NCI-H2029 (cell line): ENCODE results near the gene RAB11FIP5.
"Not testable (repeated sequence)": the region's sequence is repeated elsewhere in the genome, so short reads cannot be mapped to it uniquely, and the experiment has no call there.

Experiments
- DNase-seq: peaks from one replicate; lab custom pipeline; 2025; lab: John Stamatoyannopoulos, UW

RAB11FIP5 gene, protein sequence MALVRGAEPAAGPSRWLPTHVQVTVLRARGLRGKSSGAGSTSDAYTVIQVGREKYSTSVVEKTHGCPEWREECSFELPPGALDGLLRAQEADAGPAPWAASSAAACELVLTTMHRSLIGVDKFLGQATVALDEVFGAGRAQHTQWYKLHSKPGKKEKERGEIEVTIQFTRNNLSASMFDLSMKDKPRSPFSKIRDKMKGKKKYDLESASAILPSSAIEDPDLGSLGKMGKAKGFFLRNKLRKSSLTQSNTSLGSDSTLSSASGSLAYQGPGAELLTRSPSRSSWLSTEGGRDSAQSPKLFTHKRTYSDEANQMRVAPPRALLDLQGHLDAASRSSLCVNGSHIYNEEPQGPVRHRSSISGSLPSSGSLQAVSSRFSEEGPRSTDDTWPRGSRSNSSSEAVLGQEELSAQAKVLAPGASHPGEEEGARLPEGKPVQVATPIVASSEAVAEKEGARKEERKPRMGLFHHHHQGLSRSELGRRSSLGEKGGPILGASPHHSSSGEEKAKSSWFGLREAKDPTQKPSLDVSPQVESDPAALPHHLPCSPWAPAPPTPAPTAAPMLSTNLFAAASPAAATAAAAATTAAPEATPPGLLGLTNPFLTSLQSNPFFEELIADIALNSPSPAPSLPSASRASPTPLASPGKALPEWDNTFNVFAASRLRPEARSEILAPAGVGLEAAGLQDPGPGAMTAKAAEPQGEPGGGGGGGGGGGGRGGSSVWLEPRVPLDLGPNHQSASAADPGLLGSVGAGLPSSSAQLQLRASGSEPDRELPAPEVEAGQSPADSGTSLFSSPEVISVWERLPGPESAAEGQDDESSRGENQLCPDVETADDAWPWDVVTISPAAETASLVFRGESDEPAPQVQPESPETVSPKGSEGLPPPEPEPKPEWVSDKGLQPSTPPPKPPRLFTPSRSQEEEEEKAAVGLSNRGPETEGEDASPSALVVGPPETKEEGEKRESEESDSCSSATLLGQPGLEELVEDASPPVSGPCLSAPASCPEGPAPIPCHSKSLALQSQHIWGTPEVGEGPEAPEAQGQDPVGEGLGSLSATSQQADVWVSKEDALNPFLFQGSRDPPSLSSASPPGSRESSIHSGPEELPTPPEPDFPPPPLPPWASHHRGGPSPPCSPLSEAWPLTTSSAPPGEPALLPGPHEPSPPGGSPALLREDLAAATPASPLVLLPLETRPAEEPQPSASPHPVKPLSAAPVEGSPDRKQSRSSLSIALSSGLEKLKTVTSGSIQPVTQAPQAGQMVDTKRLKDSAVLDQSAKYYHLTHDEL (N-terminal part only)

DNA sequence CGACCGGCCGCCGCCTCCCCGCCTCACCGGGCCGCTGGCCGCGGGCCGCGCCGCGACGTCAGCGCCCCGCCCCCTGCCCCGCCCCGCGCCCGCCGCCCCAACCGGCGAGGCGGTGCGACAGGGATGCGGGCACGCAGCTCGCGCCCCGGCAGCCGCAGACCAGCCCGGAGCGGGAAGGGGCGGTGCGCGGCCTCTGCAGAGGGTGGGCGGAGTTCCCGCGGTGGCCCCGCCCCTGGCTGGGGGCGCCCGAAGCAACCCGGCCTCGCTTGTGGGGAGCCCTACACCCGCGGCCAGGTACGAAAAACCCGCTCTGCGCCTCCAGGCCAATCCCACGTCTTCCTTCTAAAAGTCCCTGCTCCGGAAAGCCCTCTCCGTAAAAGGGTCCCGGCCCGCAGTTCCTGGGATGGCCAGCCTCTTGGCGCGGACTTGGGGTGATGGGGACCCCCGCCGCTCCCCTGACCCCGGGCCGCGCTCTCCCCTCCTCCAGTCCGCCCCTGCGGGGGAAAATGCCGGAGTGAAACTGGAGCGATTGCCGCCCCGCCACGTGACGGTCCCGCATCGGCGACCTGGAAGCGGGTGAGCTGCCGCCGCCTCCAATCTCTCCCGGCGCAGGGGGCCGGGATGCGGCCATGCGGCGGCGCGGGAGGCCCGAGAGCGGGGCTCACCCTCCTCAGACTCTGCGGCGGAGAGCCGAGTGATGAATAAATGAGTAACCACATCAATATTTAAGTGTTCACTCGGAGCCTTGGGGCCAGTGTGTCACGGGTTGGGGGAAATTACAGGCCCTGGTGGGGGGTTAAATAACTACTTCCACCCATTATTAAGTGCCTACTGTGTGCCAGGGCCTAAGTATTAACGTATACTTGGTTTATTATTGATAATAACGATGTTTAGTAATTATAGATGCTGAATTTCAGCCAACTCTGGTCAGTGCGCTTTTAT lies at the start of gene RAB11FIP5:
Gene RAB11FIP5, minus strand, starts transcription at position 36 of the 942 bp plus-strand sequence. CDS start 171 bp downstream, outside the sequence.
- DNase-seq = no peak

DNA sequence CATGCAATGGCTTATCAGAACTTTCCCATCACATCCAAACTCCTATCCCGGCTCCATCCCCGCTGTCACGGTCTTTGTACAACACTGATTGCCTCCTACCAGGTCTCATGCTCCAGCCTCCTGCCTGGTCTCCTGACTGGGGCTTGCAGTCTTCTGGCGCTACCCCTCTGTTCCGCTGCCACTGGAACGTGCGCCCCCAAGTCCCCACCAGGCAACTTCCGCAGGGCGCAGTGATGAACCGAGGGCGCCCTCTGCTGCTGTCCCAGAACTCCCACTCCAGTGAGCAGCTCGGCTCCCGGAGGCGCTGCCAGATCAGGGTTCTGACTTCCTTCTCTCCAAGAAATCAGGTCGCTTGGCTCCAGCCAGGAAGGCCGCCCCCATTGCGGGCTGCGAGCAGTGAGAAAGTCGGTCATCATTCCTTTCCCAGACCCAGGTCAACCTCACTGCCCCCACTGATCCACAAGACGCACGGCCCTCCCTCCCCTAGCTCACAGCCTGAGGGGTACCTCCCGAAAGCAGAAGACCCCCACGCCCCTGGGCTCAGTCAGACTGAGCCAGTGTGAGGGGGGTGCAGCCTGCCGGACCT lies 43.9 kb upstream of the RAB11FIP5 start:
- no peak for DNase-seq

DNA sequence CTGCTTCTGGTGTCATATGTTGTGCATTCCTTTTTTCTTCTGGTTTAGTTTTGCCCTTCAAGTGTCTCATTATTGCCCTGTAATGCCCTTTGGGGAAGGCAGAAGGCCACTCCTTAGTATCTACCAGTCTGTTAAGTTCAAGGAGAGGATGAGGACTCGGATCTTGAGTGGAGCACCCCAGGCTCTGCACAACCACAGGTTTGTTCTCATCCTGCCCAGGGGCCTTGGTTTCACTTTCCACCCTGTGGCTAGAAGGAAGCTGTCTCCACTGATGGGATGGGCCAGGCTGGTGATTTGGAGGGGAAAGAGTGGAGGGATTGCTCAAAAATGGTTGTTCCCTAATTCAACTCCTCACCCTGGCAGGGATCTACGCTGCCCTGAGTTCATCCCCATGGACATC lies 30.2 kb upstream of the RAB11FIP5 start:
- no peak for DNase-seq

DNA sequence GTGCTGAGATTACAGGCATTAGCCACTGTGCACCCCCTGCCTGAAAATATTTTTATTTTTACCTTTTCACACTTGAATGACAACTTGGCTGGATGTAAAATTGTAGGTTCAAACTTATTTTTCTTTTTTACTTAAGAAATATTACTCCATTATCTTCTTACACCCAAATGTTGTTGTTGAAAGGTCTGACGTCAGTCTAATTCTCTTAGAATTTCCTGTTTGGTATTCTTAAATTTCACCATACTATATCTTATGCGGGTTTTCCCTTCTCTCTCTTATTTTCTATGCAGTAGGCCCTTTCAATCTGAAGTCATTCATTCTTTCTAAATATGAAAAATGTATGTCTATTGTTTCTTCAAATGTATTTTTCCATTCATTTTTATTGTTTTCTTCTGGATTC lies 29.1 kb upstream of the RAB11FIP5 start:
- no peak for DNase-seq

DNA sequence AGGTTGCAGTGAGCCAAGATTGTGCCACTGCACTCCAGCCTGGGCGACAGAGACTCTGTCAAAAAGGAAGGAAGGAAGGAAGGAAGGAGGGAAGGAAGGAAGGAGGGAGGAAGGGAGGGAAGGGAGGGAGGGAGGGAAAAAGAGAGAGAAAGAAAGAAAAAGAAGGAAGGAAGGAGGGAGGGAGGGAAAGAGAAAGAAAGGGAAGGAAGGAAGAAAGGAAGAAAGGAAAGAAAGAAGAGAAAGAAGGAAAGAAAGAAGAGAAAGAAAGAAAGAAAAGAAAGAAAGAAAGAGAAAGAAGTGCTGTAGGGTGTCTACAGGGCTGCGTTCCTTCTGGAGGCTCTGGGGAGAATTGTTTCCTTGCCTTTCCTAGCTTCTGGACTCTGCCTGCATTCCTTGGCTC lies 22.5 kb upstream of the RAB11FIP5 start:
- DNase-seq = no peak

DNA sequence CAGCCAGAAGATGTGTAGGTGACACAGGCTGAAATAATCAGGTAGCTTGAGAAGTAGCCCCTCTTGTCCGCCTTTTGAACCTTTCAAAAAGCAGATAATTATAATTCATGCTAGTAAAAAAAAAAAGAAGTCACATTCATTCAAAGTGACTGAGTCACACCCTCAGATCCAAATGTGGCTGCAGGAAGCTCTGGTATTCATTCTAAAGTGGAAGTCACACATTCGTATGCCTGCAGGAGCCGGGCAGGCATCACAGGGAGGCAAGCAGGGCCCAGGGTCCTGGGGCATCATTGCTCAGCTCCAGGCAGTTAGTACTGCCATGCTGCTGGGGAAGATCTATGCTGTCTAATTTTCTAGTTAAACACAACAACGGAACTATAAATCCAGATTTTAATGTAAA lies 21.7 kb upstream of the RAB11FIP5 start:
- DNase-seq = no peak

DNA sequence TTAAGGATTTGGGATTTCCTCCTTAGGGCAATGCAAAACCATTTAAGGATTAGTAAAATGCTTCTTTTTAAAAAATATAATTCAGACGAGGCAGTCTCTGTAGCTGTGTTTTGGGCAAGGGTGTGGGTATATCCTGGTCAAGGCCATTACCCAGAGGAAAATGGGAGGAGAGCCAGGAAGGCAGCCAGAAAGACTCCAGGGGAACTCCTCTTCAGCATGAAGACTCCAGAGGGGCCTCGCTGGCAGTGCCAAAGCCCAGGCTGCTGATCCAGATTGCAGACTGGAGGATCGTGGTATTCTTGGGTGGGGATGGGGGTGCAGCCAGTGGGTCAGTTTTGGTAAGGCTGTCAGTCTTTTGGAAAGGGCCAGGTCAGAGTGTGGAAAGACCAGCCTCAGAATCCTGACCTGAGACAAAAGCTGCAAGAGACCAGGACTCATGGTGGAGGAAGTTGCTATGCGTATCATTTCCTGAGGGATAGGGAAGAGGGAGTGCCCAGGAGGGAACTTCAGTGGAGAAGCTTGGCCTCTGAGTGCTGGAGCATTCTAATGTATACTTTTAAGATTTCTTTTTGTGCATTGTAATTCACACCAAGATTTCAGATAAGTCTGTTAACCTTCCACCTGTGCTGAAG lies 20.9 kb upstream of the RAB11FIP5 start:
- DNase-seq = no peak

DNA sequence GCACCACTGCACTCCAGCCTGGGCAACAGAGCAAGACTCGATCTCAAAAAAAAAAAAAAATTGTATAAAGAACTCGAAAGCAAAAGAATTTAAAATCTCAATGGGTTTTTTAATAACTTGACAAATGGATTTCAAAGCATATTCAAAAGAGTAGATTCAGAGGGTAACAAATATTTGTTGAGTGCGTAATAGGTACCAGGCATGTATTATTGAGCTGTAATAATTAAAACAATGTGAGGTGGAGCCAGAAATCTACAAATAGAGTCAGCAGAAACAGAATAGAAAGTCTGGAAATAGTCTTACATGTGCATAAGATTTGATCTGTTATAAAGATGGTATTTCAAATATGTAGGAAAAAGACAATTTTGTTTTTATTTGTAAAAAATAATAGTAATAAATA lies 19.1 kb upstream of the RAB11FIP5 start:
- DNase-seq = no peak

DNA sequence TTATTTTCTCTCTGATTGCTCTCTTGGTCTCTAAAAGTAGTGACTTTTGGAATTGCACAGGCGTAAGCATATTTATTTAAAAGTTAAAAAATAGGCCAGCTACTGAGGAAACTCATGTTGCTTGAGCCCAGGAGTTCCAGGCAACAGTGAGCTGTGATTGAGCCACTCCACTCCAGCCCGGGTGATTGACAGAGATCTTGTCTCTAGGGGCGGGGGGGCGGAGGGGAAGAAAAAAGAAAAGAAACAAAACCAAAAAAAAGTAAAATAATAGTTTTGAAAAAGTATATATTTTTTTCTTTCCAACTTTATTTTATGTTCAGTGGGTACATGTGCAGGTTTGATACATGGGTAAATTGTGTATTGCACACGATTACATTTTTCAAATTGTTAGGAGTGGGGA lies 18.0 kb upstream of the RAB11FIP5 start:
- DNase-seq = no peak

DNA sequence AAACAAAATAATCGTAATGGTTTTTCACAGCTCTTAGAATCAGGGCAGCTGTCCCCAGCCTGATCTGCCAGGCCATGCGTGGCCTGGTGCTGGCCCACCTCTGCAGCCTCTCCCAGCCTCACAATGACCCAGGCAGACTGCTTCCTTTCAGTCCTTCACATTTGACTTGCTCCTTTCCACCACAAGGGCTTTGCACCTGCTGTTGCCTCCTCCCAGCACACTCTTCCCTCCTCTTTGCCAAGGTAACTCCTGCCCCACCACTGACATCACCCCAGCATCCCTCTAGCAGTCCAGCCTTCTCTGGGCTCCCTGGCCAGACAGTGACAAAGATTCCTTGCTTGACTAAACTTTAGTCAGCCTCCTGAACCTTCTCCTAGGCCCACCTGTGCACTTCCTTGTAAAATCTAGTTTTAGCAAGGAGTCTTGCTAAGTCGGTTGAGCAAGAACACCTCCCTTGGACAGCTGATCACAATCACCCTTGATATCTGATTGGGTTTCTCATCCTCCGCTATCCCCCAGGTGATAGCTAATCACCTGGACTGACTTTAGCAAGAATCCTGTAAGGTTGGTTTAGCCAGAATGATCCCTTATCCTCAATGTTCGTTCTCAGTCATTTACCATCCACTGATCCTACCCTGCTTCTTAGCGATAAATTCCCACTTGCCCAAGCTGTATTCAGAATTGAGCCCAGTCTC lies 16.2 kb upstream of the RAB11FIP5 start:
- no peak for DNase-seq

DNA sequence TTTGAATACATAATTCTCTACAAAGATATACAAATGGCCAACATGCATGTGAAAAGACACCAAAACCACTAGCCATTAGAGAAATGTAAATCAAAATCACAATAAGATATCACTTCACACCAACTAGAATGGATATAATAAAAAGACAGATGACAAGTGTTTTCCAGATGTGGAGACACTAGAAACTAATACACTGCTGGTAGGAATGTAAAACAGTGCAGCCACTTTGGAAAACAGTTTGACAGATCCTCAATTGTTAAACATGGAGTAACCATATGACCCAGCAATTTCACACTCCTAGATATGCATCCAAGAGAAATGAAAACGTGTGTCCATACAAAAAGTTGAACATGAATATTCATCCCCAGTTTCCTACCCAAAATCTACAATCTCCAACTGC lies 9.8 kb upstream of the RAB11FIP5 start:
- no peak for DNase-seq

DNA sequence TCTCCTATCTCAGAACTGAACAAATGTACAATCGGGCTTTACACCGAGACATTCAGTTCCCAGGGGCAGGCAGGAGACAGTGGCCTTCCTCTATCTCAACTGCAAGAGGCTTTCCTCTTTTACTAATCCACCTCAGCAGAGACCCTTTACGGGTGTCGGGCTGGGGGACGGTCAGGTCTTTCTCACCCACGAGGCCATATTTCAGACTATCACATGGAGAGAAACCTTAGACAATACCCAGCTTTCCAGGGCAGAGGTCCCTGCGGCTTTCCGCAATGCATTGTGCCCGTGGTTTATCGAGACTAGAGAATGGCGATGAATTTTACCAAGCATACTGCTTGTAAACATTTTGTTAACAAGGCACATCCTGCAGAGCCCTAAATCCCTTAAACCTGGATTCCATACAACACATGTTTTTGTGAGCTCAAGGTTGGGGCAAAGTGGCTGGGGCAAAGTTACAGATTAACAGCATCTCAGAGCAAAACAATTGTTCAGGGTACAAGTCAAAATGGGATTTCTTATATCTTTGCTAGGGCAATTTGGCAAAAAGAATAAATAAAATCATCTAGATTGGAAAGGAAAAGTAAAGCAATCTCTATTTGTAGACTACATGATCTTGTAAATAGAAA lies 7.0 kb upstream of the RAB11FIP5 start:
- not testable (repeated sequence) for DNase-seq

DNA sequence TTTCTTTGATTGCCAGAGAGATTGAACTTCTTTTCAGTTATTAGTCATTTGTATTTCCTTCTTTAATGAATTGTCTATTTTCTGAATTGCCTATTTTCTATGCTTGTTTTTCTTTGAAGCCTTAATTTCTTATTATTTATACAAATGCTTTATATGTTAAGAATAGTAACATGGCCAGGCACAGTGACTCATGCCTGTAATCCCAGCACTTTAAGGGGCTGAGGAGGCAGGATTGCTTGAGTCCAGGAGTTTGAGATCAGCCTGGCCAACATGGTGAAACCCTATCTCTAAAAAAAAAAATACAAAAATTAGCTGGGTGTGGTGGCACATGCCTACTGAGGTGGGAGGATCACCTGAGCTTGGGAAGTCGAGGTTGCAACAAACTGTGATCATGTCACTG lies 4.7 kb upstream of the RAB11FIP5 start:
- DNase-seq = no peak

DNA sequence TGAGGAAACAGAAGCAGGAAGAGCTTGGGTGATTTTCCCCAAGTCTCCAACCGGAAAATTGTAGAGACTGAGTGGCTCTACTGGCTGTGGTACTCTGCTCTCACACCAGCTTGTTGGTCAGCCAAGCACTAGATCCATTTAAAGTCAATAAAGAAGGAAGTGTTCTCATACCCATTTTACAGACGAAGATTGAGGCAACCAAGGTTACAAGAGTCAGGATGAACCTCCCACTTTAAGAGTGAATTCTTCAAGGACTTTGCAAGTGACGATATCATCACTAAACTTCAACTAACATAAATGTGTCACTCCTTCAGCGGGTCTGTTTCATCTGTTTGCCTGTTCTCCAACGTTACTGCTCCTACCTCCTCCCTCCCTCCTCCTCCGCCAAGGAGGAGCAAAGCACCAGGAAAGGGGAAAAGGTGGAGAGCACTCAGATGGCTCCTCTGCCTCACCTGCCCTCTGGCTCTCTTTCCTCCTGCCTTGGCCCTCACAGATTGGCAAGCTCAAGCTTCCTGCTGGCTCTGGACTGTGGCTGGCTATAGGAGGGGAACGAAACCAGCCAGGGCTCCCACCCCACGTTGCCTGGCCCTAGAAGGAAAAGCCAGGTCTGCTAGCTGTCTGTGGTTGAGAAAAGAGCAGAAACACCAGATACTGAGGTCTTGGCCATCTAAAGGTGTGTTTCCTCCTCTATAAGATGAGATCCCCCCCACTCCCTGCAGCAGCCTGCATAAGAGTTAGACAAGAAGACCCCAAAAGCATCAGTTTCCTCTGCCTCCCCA lies 3.6 kb upstream of the RAB11FIP5 start:
- DNase-seq = no peak

DNA sequence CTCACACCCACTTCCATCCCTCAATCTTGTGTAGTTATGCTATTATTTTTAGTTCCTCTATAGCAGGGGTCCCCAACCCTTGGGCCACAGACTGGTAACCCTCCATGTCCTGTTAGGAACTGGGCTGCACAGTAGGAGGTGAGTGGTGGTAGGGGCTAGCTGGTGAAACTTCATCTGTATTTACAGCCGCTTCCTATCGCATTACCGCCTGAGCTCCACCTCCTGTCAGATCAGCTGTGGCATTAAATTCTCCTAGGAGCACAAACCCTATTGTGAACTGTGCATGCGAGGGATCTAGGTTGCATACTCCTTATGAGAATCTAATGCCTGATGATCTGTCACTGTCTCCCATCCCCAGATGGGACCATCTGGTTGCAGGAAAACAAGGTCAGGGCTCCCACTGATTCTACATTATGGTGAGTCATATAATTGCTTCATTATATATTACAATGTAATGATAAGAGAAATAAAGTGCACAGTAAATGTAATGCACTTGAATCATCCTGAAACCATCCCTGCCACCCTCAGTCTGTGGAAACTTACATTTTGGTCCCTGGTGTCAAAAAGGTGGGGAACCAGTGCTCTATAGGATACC lies 1.6 kb upstream of the RAB11FIP5 start:
- DNase-seq = no peak

DNA sequence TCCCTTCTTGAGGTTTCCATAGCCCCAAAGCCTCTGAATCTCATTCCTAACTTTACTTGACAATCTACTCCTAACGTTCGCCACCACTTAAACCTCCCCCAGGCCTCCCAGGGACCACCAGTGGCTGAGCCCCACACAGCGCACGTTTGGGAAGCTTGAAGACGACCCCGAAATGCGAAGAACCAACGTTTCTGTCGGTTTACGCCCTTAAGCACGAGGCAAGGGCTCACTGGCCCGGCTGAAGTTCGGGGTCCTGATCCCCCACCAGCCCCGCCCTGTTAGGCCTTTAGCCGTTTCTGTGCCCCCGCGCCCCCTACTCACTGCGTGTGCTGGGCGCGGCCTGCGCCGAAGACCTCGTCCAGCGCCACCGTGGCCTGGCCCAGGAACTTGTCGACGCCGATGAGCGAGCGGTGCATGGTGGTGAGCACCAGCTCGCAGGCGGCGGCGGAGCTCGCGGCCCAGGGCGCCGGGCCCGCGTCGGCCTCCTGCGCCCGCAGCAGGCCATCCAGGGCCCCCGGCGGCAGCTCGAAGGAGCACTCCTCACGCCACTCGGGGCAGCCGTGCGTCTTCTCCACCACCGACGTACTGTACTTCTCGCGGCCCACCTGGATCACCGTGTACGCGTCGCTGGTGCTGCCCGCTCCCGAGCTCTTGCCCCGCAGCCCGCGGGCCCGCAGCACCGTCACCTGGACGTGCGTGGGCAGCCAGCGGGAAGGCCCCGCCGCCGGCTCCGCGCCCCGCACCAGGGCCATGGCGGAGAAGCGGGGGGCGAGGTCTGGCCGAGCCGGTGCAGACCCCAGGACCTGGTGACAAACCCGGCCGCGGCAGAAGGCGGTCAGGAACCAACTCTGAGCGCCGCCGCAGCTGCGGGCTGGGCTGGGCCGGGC lies 479 bp downstream of the RAB11FIP5 start:
- DNase-seq = no peak
